Prostate gland (tissue), 2 donors: ENCODE results near the gene NRARP.

ENCODE experiments used
- POLR2A ChIP-seq: fragments of 450-650 bp; IDR thresholded peaks from one replicate; pipeline ENCODE4 v1.6.1; 2016; ENCODE audit warnings: antibody characterized with exemption, mild to moderate bottlenecking
- POLR2AphosphoS5 ChIP-seq: sonication (generic); formaldehyde crosslinking; IDR thresholded peaks from one replicate; pipeline ENCODE4 v1.6.1; 2017; ENCODE audit warnings: antibody characterized with exemption
- TF ChIP-seq, protein P1 (sequence below), 4 experiments: fragments of 200-600 bp in 2 of 4; fragments of 450-650 bp in 2 of 4; sonication (generic) in 2 of 4; IDR thresholded peaks; 1 replicate in 3 of 4; 2 replicates in 1 of 4; pipeline ENCODE4 v1.5.1; 2016 to 2019; ENCODE audit warnings: antibody characterized with exemption in 4 of 4, mild to moderate bottlenecking in 2 of 4, moderate library complexity in 2 of 4

DNA sequence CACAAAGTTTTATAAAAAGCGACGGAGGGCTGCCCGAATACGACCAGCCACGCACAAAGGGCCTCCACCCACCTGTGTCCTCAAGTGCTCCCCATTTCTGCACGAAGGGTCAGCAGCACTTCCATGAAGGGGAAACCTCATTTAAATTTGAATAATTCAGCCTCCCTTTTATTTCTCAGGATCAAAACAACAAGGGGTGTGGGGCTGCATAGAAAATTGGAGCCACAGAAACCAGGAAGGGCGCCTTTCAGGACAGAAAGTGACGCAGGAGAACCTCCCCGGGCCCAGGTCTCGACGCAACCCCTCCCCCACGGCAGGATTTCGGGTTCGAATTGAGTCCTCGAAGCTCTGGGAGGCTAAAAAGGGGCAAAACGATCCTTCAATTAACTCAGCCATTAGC, 2.1 kb downstream of the NRARP start:
- TF ChIP-seq POLR2AphosphoS5 (peak; percentile 40), POLR2A (no peak)
- TF ChIP-seq, protein P1, sequence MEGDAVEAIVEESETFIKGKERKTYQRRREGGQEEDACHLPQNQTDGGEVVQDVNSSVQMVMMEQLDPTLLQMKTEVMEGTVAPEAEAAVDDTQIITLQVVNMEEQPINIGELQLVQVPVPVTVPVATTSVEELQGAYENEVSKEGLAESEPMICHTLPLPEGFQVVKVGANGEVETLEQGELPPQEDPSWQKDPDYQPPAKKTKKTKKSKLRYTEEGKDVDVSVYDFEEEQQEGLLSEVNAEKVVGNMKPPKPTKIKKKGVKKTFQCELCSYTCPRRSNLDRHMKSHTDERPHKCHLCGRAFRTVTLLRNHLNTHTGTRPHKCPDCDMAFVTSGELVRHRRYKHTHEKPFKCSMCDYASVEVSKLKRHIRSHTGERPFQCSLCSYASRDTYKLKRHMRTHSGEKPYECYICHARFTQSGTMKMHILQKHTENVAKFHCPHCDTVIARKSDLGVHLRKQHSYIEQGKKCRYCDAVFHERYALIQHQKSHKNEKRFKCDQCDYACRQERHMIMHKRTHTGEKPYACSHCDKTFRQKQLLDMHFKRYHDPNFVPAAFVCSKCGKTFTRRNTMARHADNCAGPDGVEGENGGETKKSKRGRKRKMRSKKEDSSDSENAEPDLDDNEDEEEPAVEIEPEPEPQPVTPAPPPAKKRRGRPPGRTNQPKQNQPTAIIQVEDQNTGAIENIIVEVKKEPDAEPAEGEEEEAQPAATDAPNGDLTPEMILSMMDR (IDR thresholded peaks at IDR 0.05) = no peak
